ENCODE data around the gene HTR4.

HTR4 gene

GRCh38 chr5:148666353-148666752, 12.0 kb upstream of the HTR4 start:
- no peak for DNase-seq (ENCODE audit: low spot score)
- POLR2A ChIA-PET (ENCODE audit: low non-redundant PET) = no interaction called here
- no peak overlapping the region for H3K27ac ChIP-seq
- CTCF ChIA-PET = interaction anchor here (0.5 kb wide), 1 partner anchor 958 kb away, joined by 5 read pairs; no protein-coding TSS in a partner anchor
- TF ChIP-seq CTCF (conservative IDR thresholded peaks at IDR 0.05; ENCODE audit: low read depth) = no peak

GRCh38 chr5:148665431-148665830, 11.1 kb upstream of the HTR4 start:
- no peak overlapping the region for H3K27ac ChIP-seq
- no peak for DNase-seq (ENCODE audit: low spot score)
- no peak for TF ChIP-seq CTCF (conservative IDR thresholded peaks at IDR 0.05; ENCODE audit: low read depth)
- CTCF ChIA-PET = no interaction called here
- POLR2A ChIA-PET (ENCODE audit: low non-redundant PET) = no interaction called here

- no peak for DNase-seq (ENCODE audit: low spot score)
- H3K27ac ChIP-seq = no peak overlapping the region
- CTCF ChIA-PET = interaction anchor here (0.7 kb wide), 1 partner anchor 233 kb away, joined by 4 read pairs; no protein-coding TSS in a partner anchor
- POLR2A ChIA-PET (ENCODE audit: low non-redundant PET) = no interaction called here
- no peak for TF ChIP-seq CTCF (conservative IDR thresholded peaks at IDR 0.05; ENCODE audit: low read depth)
Observed at GRCh38 chr5:148663509-148663908, 9.2 kb upstream of the HTR4 start.

GRCh38 chr5:148660346-148660660, 6.0 kb upstream of the HTR4 start:
- POLR2A ChIA-PET (ENCODE audit: low non-redundant PET) = no interaction called here
- no peak for TF ChIP-seq CTCF (conservative IDR thresholded peaks at IDR 0.05; ENCODE audit: low read depth)

GRCh38 chr5:148659641-148660345, 5.5 kb upstream of the HTR4 start:
- DNase-seq (ENCODE audit: low spot score) = no peak
- no peak overlapping the region for H3K27ac ChIP-seq
- ChIA-PET CTCF (interaction anchor here (0.6 kb wide), 1 partner anchor 1791 kb away, joined by 5 read pairs; no protein-coding TSS in a partner anchor), POLR2A (ENCODE audit: low non-redundant PET) (no interaction called here)
- TF ChIP-seq CTCF (conservative IDR thresholded peaks at IDR 0.05; ENCODE audit: low read depth) = no peak

More at GRCh38 chr5:148660346-148660660, 6.0 kb upstream of the HTR4 start:
- H3K27ac ChIP-seq = no peak overlapping the region
- no peak for DNase-seq (ENCODE audit: low spot score)
- CTCF ChIA-PET = interaction anchor here (0.6 kb wide), 1 partner anchor 1791 kb away, joined by 5 read pairs; no protein-coding TSS in a partner anchor

- no peak overlapping the region for H3K27ac ChIP-seq
- ChIA-PET POLR2A (ENCODE audit: low non-redundant PET) (no interaction called here), CTCF (interaction anchor here (0.6 kb wide), 1 partner anchor 57 kb away, joined by 3 read pairs; no protein-coding TSS in a partner anchor)
- no peak for TF ChIP-seq CTCF (conservative IDR thresholded peaks at IDR 0.05; ENCODE audit: low read depth)
- DNase-seq (ENCODE audit: low spot score) = no peak
Observed at GRCh38 chr5:148653291-148653835, 964 bp downstream of the HTR4 start.
